Neutrophil (primary cell): ENCODE data around the gene DUSP3.

Experiments
- H3K27ac ChIP-seq: fragments of 200-600 bp; sonication (generic); 2 replicates; pipeline ENCODE4 v1.5.1; 2016; ENCODE audit warnings: mild to moderate bottlenecking, moderate library complexity
- H3K27me3 ChIP-seq: fragments of 200-600 bp; sonication (generic); 2 replicates; pipeline ENCODE4 v1.6.0; 2016; ENCODE audit warnings: mild to moderate bottlenecking
- H3K36me3 ChIP-seq: fragments of 200-600 bp; sonication (generic); 2 replicates; pipeline ENCODE4 v1.5.1; 2017
- H3K4me1 ChIP-seq, 2 experiments: fragments of 200-600 bp in 1 of 2; sonication (generic) in 1 of 2; 1 replicate in 1 of 2; 2 replicates in 1 of 2; pipeline versions ENCODE4 v1.5.1 to v1.6.1; 2013 to 2016; ENCODE audit warnings: low read depth in 1 of 2, low read length in 1 of 2, mild to moderate bottlenecking in 1 of 2, moderate library complexity in 1 of 2; ENCODE audit not compliant: control insufficient read depth in 1 of 2, insufficient read depth in 1 of 2
- H3K4me3 ChIP-seq, 2 experiments: fragments of 200-600 bp in 1 of 2; sonication (generic) in 1 of 2; 1 replicate in 1 of 2; 2 replicates in 1 of 2; pipeline ENCODE4 v1.5.1; 2013 to 2016; ENCODE audit warnings: low read depth in 1 of 2, low read length in 1 of 2, mild to moderate bottlenecking in 1 of 2, moderate library complexity in 1 of 2
- H3K9me3 ChIP-seq: fragments of 200-600 bp; sonication (generic); 2 replicates; pipeline ENCODE4 v1.5.1; 2016
- CTCF ChIP-seq: fragments of 200-600 bp; sonication (generic); IDR thresholded peaks from 2 replicates; pipeline ENCODE4 v1.5.1; 2016; ENCODE audit warnings: antibody characterized with exemption

DUSP3 gene

GRCh38 chr17:43767053-43767712 is 11.6 kb downstream of the DUSP3 start:
- no peaks in the 10 kb centered on the region for H3K9me3 ChIP-seq
- H3K4me1 ChIP-seq, result peaks cover 11 to 25% of the 10 kb centered on the region in 2 experiments
- H3K27me3 ChIP-seq, result no peaks in the 10 kb centered on the region
- no peak for TF ChIP-seq CTCF
- H3K4me3 ChIP-seq, result no peak overlapping the region
- H3K27ac ChIP-seq, result no peak overlapping the region
- no peaks in the 10 kb centered on the region for H3K36me3 ChIP-seq

- H3K4me1 ChIP-seq, result peaks cover 11 to 23% of the 10 kb centered on the region in 2 experiments
- no peaks in the 10 kb centered on the region for H3K9me3 ChIP-seq
- peak; percentile 71 for TF ChIP-seq CTCF
- no peaks in the 10 kb centered on the region for H3K36me3 ChIP-seq
- H3K27ac ChIP-seq, result no peak overlapping the region
- no peak overlapping the region for H3K4me3 ChIP-seq
- no peaks in the 10 kb centered on the region for H3K27me3 ChIP-seq
Measured at GRCh38 chr17:43766413-43767052, 12.2 kb downstream of the DUSP3 start.

GRCh38 chr17:43760254-43760852 is 18.4 kb downstream of the DUSP3 start:
- peaks cover 38% of the 10 kb centered on the region for H3K27me3 ChIP-seq
- no peaks in the 10 kb centered on the region for H3K36me3 ChIP-seq
- peaks cover under 1 to 6% of the 10 kb centered on the region in 2 experiments for H3K4me1 ChIP-seq
- H3K27ac ChIP-seq, result no peak overlapping the region
- no peaks in the 10 kb centered on the region for H3K9me3 ChIP-seq
- TF ChIP-seq CTCF, result no peak
- H3K4me3 ChIP-seq, result no peak overlapping the region

- no peaks in the 10 kb centered on the region for H3K9me3 ChIP-seq
- TF ChIP-seq CTCF, result no peak
- no peak overlapping the region for H3K4me3 ChIP-seq
- no peaks in the 10 kb centered on the region for H3K36me3 ChIP-seq
- H3K27ac ChIP-seq, result no peak overlapping the region
- peaks cover 0 to 6% of the 10 kb centered on the region in 2 experiments for H3K4me1 ChIP-seq
- peaks cover 43% of the 10 kb centered on the region for H3K27me3 ChIP-seq
Measured at GRCh38 chr17:43759836-43760235, 18.9 kb downstream of the DUSP3 start.

- Histone ChIP-seq H3K4me3 (no peak within 1 kb of the TSS), H3K4me1 (no peaks in the 10 kb centered on the region), H3K36me3 (no peaks in the 10 kb centered on the region), H3K9me3 (no peaks in the 10 kb centered on the region), H3K27ac (no peak within 1 kb of the TSS), H3K27me3 (peaks cover 55% of the 10 kb centered on the region)
- no peak for TF ChIP-seq CTCF
Measured at GRCh38 chr17:43758497-43759174, 20.1 kb downstream of the DUSP3 start, which contains the start of gene SOST. TSS of gene SOST (minus strand) at chr17:43758791. CDS start at chr17:43758741, 50 bp downstream.
